HepG2 (cell line): ENCODE results near the gene ZNF687. TPM values are rescaled to one million over a fixed set of nuclear protein-coding genes. Genes with fewer than 3 reads are reported as not detected.

ENCODE experiments used
- BRD4 ChIP-seq: sonication (generic); formaldehyde crosslinking; IDR thresholded peaks from 2 replicates; pipeline ENCODE4 v1.4.0; 2020; ENCODE audit warnings: missing genetic modification reagents
- EEA1 ChIP-seq: sonication (generic); formaldehyde crosslinking; IDR thresholded peaks from 2 replicates; pipeline ENCODE4 v1.5.1; 2020; ENCODE audit warnings: mild to moderate bottlenecking, missing genetic modification reagents, borderline replicate concordance
- KAT2B ChIP-seq: fragments of 150-350 bp; IDR thresholded peaks from 2 replicates; pipeline ENCODE4 v1.6.1; 2014; ENCODE audit warnings: low read depth, low read length, borderline replicate concordance
- KAT8 ChIP-seq: IDR thresholded peaks from 2 replicates; pipeline ENCODE4 v1.6.1; 2016; ENCODE audit warnings: missing genetic modification reagents, missing compliant biosample characterization
- KDM4B ChIP-seq: sonication (generic); formaldehyde crosslinking; IDR thresholded peaks from 2 replicates; pipeline ENCODE4 v1.4.0; 2020; ENCODE audit warnings: missing genetic modification reagents
- KDM6A ChIP-seq: IDR thresholded peaks from 2 replicates; pipeline ENCODE4 v1.6.1; 2016; ENCODE audit warnings: low read depth
- MATR3 ChIP-seq: sonication (generic); formaldehyde crosslinking; IDR thresholded peaks from 2 replicates; pipeline ENCODE4 v1.4.0; 2020; ENCODE audit warnings: missing genetic modification reagents
- MTA3 ChIP-seq: sonication (generic); formaldehyde crosslinking; IDR thresholded peaks from 2 replicates; pipeline ENCODE4 v1.4.0; 2020; ENCODE audit warnings: missing genetic modification reagents
- MTF1 ChIP-seq: sonication (generic); formaldehyde crosslinking; IDR thresholded peaks from 2 replicates; pipeline ENCODE4 v1.5.0; 2020; ENCODE audit warnings: missing genetic modification reagents
- NR2C2 ChIP-seq: sonication (generic); formaldehyde crosslinking; IDR thresholded peaks from 2 replicates; pipeline ENCODE4 v1.4.0; 2020; ENCODE audit warnings: missing genetic modification reagents, mild to moderate bottlenecking, moderate library complexity, borderline replicate concordance
- PAXIP1 ChIP-seq: sonication (generic); formaldehyde crosslinking; conservative IDR thresholded peaks from 2 replicates; pipeline ENCODE4 v1.4.0; 2020; ENCODE audit warnings: mild to moderate bottlenecking, missing genetic modification reagents, moderate library complexity
- POLR2AphosphoS2 ChIP-seq: IDR thresholded peaks from 2 replicates; pipeline ENCODE4 v1.6.1; 2011; ENCODE audit warnings: low read depth, low read length, improper control_type of control experiment
- SKI ChIP-seq: fragments of 450-650 bp; IDR thresholded peaks from one replicate; pipeline ENCODE4 v1.6.1; 2018; ENCODE audit warnings: mild to moderate bottlenecking; ENCODE audit not compliant: partially characterized antibody
- SP140L ChIP-seq: sonication (generic); formaldehyde crosslinking; IDR thresholded peaks from 2 replicates; pipeline ENCODE4 v1.4.0; 2020; ENCODE audit warnings: missing genetic modification reagents, borderline replicate concordance
- STAT6 ChIP-seq: sonication (generic); formaldehyde crosslinking; IDR thresholded peaks from 2 replicates; pipeline ENCODE4 v1.4.0; 2020; ENCODE audit warnings: missing genetic modification reagents, mild to moderate bottlenecking, borderline replicate concordance
- TAF1 ChIP-seq: sonication (generic); formaldehyde crosslinking; IDR thresholded peaks from 2 replicates; pipeline ENCODE4 v1.4.0; 2020; ENCODE audit warnings: missing genetic modification reagents
- TARDBP ChIP-seq: sonication (generic); formaldehyde crosslinking; IDR thresholded peaks from 2 replicates; pipeline ENCODE4 v1.8.0; 2022; ENCODE audit warnings: mild to moderate bottlenecking, missing genetic modification reagents
- TOE1 ChIP-seq: sonication (generic); formaldehyde crosslinking; IDR thresholded peaks from 2 replicates; pipeline ENCODE4 v1.4.0; 2020; ENCODE audit warnings: mild to moderate bottlenecking, missing genetic modification reagents
- ZBTB7B ChIP-seq: sonication (generic); formaldehyde crosslinking; IDR thresholded peaks from 2 replicates; pipeline ENCODE4 v1.4.0; 2020; ENCODE audit warnings: missing genetic modification reagents
- ZFP41 ChIP-seq: sonication (generic); formaldehyde crosslinking; IDR thresholded peaks from 2 replicates; pipeline ENCODE4 v1.4.0; 2020; ENCODE audit warnings: mild to moderate bottlenecking, missing genetic modification reagents, borderline replicate concordance
- ZNF24 ChIP-seq: fragments of 450-650 bp; IDR thresholded peaks from 2 replicates; pipeline ENCODE4 v1.6.1; 2017; ENCODE audit warnings: antibody characterized with exemption, mild to moderate bottlenecking
- ZNF274 ChIP-seq: sonication (generic); formaldehyde crosslinking; IDR thresholded peaks from 2 replicates; pipeline ENCODE4 v1.5.1; 2020; ENCODE audit warnings: mild to moderate bottlenecking, missing genetic modification reagents
- ZNF530 ChIP-seq: sonication (generic); formaldehyde crosslinking; IDR thresholded peaks from 2 replicates; pipeline ENCODE4 v1.5.0; 2020; ENCODE audit warnings: low read depth, mild to moderate bottlenecking, missing genetic modification reagents
- ZNF704 ChIP-seq: sonication (generic); formaldehyde crosslinking; IDR thresholded peaks from 2 replicates; pipeline ENCODE4 v1.8.1; 2023; ENCODE audit warnings: mild to moderate bottlenecking, inconsistent platforms, moderate library complexity, missing genetic modification reagents, borderline replicate concordance
- polyA plus RNA-seq, 8 experiments: library from polyadenylated mRNA; depleted of rRNA in 3 of 8; stranded (reverse) in 7 of 8; unstranded in 1 of 8; fragments of >200 nt; fragmentation: Illumina TruSeq in 4 of 8; extraction: Trizol in 4 of 8; gene quantifications; 2 replicates each; pipeline versions ENCODE4 v1.2.1 to v1.2.3, GENCODE V29; 2011 to 2016; ENCODE audit warnings: low read depth in 4 of 8, missing spikeins in 1 of 8, mixed read lengths in 1 of 8; ENCODE audit not compliant: insufficient read depth in 1 of 8
- total RNA-seq, 5 experiments: library from RNA; depleted of rRNA; stranded (reverse); fragments of >200 nt; fragmentation: Illumina TruSeq; extraction: Trizol; gene quantifications; 2 replicates each; pipeline ENCODE4 v1.2.3, GENCODE V29; 2016; ENCODE audit warnings: low read depth in 1 of 5

ZNF687 gene
- total and polyA plus RNA-seq, 2 of the 13 experiments (the other 11 are each of a cell fraction or from before 2014, with no cell fraction given) = 14.1 to 16.5 TPM

GRCh38 chr1:151282883-151283725, 1.0 kb downstream of the ZNF687 start (continued):
- TF ChIP-seq PAXIP1 = no peak
- TF ChIP-seq POLR2AphosphoS2 = no peak
- TF ChIP-seq TOE1 (CRISPR knock-in tag) = no peak
- no peak for TF ChIP-seq KAT2B
- no peak for TF ChIP-seq SP140L (CRISPR knock-in tag)
- TF ChIP-seq ZNF530 = no peak; the same call in 1 of the 2 replicates
- TF ChIP-seq ZFP41 = no peak
- no peak for TF ChIP-seq MTF1 (CRISPR knock-in tag)
- TF ChIP-seq MATR3 (CRISPR knock-in tag) = no peak
- TF ChIP-seq ZNF704 (CRISPR knock-in tag) = no peak
- TF ChIP-seq TARDBP (CRISPR knock-in tag) = no peak; the same call in 1 of the 2 replicates
- no peak for TF ChIP-seq EEA1 (CRISPR knock-in tag)
- TF ChIP-seq SKI = no peak
- TF ChIP-seq MTA3 (CRISPR knock-in tag) = no peak
- TF ChIP-seq TAF1 (CRISPR knock-in tag) = no peak; the same call in 1 of the 2 replicates
- TF ChIP-seq KAT8 (CRISPR knock-in tag) = no peak
- TF ChIP-seq KDM4B (CRISPR knock-in tag) = no peak
- TF ChIP-seq ZNF24 = no peak
- TF ChIP-seq STAT6 (CRISPR knock-in tag) = no peak
- TF ChIP-seq ZBTB7B (CRISPR knock-in tag) = no peak
- peak; percentile 36; the same call in 1 of the 2 replicates for TF ChIP-seq NR2C2 (CRISPR knock-in tag)
- no peak for TF ChIP-seq KDM6A (CRISPR knock-in tag)
- TF ChIP-seq BRD4 (CRISPR knock-in tag) = no peak; the same call in 1 of the 2 replicates
- no peak for TF ChIP-seq ZNF274 (CRISPR knock-in tag)
